GM12878 (cell line): ENCODE data around the gene LRSAM1. TPM values are rescaled to one million over a fixed set of nuclear protein-coding genes. Genes with fewer than 3 reads are reported as not detected.

Source experiments
- ATAC-seq: fragments of 200-7000 bp; cut with Tn5 transposase; 3 replicates; pipeline ENCODE4 v1.9.1; 2020; ENCODE audit warnings: mild to moderate bottlenecking, moderate library complexity
- BruUV-seq: library from RNA; stranded (reverse); fragments of 400-500 nt; replicated peaks from 2 replicates; lab custom pipeline; 2021; lab: Mats Ljungman, UMichigan
- CTCF ChIA-PET: fragments of 300-600 bp; sonication (Branson Sonifier 250); formaldehyde crosslinking; extraction: SDS; loops from one replicate; lab custom pipeline; 2021; ENCODE audit warnings: inconsistent platforms; lab: Yijun Ruan, JAX
- POLR2A ChIA-PET: fragments of 350-600 bp; formaldehyde crosslinking; extraction: SDS; loops from one replicate; lab custom pipeline; 2021; ENCODE audit warnings: inconsistent platforms; lab: Charles Lee
- RAD21 ChIA-PET: fragments of 300-600 bp; sonication (Branson Sonifier 250); formaldehyde crosslinking; loops from one replicate; lab custom pipeline; 2023; ENCODE audit warnings: antibody characterized with exemption; ENCODE audit not compliant: unreplicated experiment; lab: Charles Lee
- SMC1A ChIA-PET: fragments of 300-600 bp; sonication (Branson Sonifier 250); formaldehyde crosslinking; loops from one replicate; lab custom pipeline; 2023; ENCODE audit not compliant: unreplicated experiment, uncharacterized antibody; lab: Charles Lee
- DNase-seq: peaks from one replicate; pipeline ENCODE4 v3.0.0-alpha.2; 2011; ENCODE audit warnings: low read depth, low spot score
- FAIRE-seq: peaks from 3 replicates; lab custom pipeline; 2011; peaks lifted over from hg19 to GRCh38; lab: Jason Lieb, UNC
- H2AFZ ChIP-seq: 2 replicates; pipeline ENCODE4 v1.6.0; 2011; ENCODE audit warnings: low read depth, low read length, control low read depth; ENCODE audit not compliant: control insufficient read depth
- H3K27ac ChIP-seq: 2 replicates; pipeline ENCODE4 v1.5.1; 2011; ENCODE audit warnings: control low read depth; ENCODE audit not compliant: control insufficient read depth, insufficient read depth
- H3K27me3 ChIP-seq, 2 experiments: replicated peaks in 1 of 2; 2 replicates each; pipeline versions ENCODE4 v1.6.0 to v1.6.1; 2011; ENCODE audit warnings: low read length in 1 of 2; ENCODE audit not compliant: control insufficient read depth in 2 of 2, insufficient read depth in 2 of 2
- H3K36me3 ChIP-seq, 2 experiments: 2 replicates each; pipeline ENCODE4 v1.5.1; 2011; ENCODE audit warnings: low read length in 1 of 2; ENCODE audit not compliant: control insufficient read depth in 2 of 2, insufficient read depth in 2 of 2
- H3K4me1 ChIP-seq: 2 replicates; pipeline ENCODE4 v1.6.1; 2011; ENCODE audit warnings: mild to moderate bottlenecking, low read length, moderate library complexity, mixed read lengths; ENCODE audit not compliant: control insufficient read depth, insufficient read depth
- H3K4me2 ChIP-seq: 2 replicates; pipeline ENCODE4 v1.6.0; 2011; ENCODE audit warnings: control low read depth; ENCODE audit not compliant: control insufficient read depth, insufficient read depth
- H3K4me3 ChIP-seq: fragments of 200-600 bp; sonication (generic); 2 replicates; pipeline ENCODE4 v1.5.1; 2016
- H3K79me2 ChIP-seq: 2 replicates; pipeline ENCODE4 v1.6.0; 2011; ENCODE audit warnings: low read length; ENCODE audit not compliant: control insufficient read depth, insufficient read depth
- H3K9ac ChIP-seq: 2 replicates; pipeline ENCODE4 v1.8.0; 2011; ENCODE audit warnings: low read length, control low read depth, mixed read lengths; ENCODE audit not compliant: control insufficient read depth, insufficient read depth
- H3K9me3 ChIP-seq: replicated peaks from 3 replicates; pipeline ENCODE4 v1.5.1; 2011; ENCODE audit warnings: mild to moderate bottlenecking, low read length; ENCODE audit not compliant: control insufficient read depth, insufficient read depth
- H4K20me1 ChIP-seq: 2 replicates; pipeline ENCODE4 v1.6.0; 2011; ENCODE audit not compliant: control insufficient read depth, insufficient read depth
- BCL3 ChIP-seq: IDR thresholded peaks from 2 replicates; pipeline ENCODE4 v1.6.1; 2011; ENCODE audit warnings: borderline replicate concordance, low read depth, mild to moderate bottlenecking, moderate library complexity, low read length; ENCODE audit not compliant: insufficient read depth, poor library complexity, severe bottlenecking
- CHD2 ChIP-seq: IDR thresholded peaks from 2 replicates; pipeline ENCODE4 v1.6.1; 2011; ENCODE audit warnings: low read depth, low read length, improper control_type of control experiment, borderline replicate concordance
- LARP7 ChIP-seq: fragments of 450-650 bp; IDR thresholded peaks from 2 replicates; pipeline ENCODE4 v1.6.1; 2017; ENCODE audit warnings: mild to moderate bottlenecking
- PAX8 ChIP-seq: fragments of 450-650 bp; IDR thresholded peaks from 2 replicates; pipeline ENCODE4 v1.6.1; 2017; ENCODE audit warnings: mild to moderate bottlenecking, moderate library complexity
- POU2F2 ChIP-seq: IDR thresholded peaks from 3 replicates; pipeline ENCODE4 v1.6.1; 2011; ENCODE audit warnings: low read depth, mild to moderate bottlenecking, low read length, borderline replicate concordance
- RBBP5 ChIP-seq: fragments of 200-600 bp; sonication (generic); conservative IDR thresholded peaks from 2 replicates; pipeline ENCODE4 v1.6.1; 2016
- RCOR1 ChIP-seq: conservative IDR thresholded peaks from 2 replicates; pipeline ENCODE4 v1.6.1; 2012; ENCODE audit warnings: low read depth, low read length, improper control_type of control experiment
- RELA ChIP-seq: fragments of 450-650 bp; IDR thresholded peaks from 2 replicates; pipeline ENCODE4 v1.8.0; 2014; ENCODE audit warnings: borderline replicate concordance; ENCODE audit not compliant: partially characterized antibody
- RELB ChIP-seq: fragments of 450-650 bp; IDR thresholded peaks from 2 replicates; pipeline ENCODE4 v1.6.1; 2017; ENCODE audit warnings: low read depth, mild to moderate bottlenecking, moderate library complexity
- SMARCA5 ChIP-seq: fragments of 450-650 bp; IDR thresholded peaks from 2 replicates; pipeline ENCODE4 v1.6.1; 2017; ENCODE audit warnings: mild to moderate bottlenecking
- TCF3 ChIP-seq: IDR thresholded peaks from 2 replicates; pipeline ENCODE4 v1.6.1; 2012; ENCODE audit warnings: low read depth, mild to moderate bottlenecking, low read length, borderline replicate concordance; ENCODE audit not compliant: insufficient read depth
- ZBTB11 ChIP-seq: fragments of 450-650 bp; formaldehyde crosslinking; IDR thresholded peaks from 2 replicates; pipeline ENCODE4 v1.5.0; 2022; ENCODE audit warnings: mild to moderate bottlenecking, missing genetic modification characterization
- ZNF274 ChIP-seq: IDR thresholded peaks from one replicate; pipeline ENCODE4 v1.8.0; 2011; ENCODE audit not compliant: insufficient read length, insufficient read depth
- ZNF687 ChIP-seq: fragments of 450-650 bp; IDR thresholded peaks from 2 replicates; pipeline ENCODE4 v1.6.1; 2017; ENCODE audit warnings: mild to moderate bottlenecking, moderate library complexity
- WGBS: methylation state at CpG from one replicate; pipeline ENCODE4 v1.1.6; 2016; ENCODE audit warnings: low lambda C conversion rate; ENCODE audit not compliant: insufficient replicate concordance, insufficient coverage; ENCODE audit errors: missing lambda C conversion rate; 5-methylcytosine and 5-hydroxymethylcytosine counted together
- in situ Hi-C: fragments of 300-500 bp; cut with MboI; formaldehyde crosslinking; loops from 9 replicates; pipeline ENCODE4 v1.14.3; 2018; ENCODE audit warnings: mixed read lengths
- intact Hi-C: fragments of 100-400 bp; cut with micrococcal nuclease; formaldehyde crosslinking; loops from one replicate; pipeline ENCODE4 v1.14.2; 2022; ENCODE audit not compliant: unreplicated experiment
- polyA plus RNA-seq, 11 experiments: library from polyadenylated mRNA; depleted of rRNA in 4 of 11; unstranded in 6 of 11; stranded (reverse) in 5 of 11; fragments of >200 nt; fragmentation: Nextera tagmentation in 4 of 11; fragmentation: Illumina TruSeq in 1 of 11; extraction: Ambion mirVana in 4 of 11; extraction: Trizol in 1 of 11; gene quantifications; 1 replicate in 1 of 11; 2 replicates in 10 of 11; pipeline versions ENCODE4 v1.2.1 to v1.2.3, GENCODE V29; 2011 to 2016; ENCODE audit warnings: inconsistent platforms in 2 of 11, missing spikeins in 2 of 11, low read depth in 1 of 11
- total RNA-seq, 4 experiments: library from RNA; depleted of rRNA in 3 of 4; stranded (reverse); fragments of >200 nt in 3 of 4; fragmentation: Illumina TruSeq in 1 of 4; extraction: Trizol in 1 of 4; gene quantifications; 2 replicates each; pipeline versions ENCODE4 v1.2.1 to v1.2.3, GENCODE V29; 2013 to 2021

Gene LRSAM1
- total and polyA plus RNA-seq, 10 of the 15 experiments (the other 5 are each of a cell fraction or from before 2014, with no cell fraction given): 0.14 to 23.4 (median 11.7) TPM

GRCh38 chr9:127482662-127483061 lies 31.4 kb downstream of the LRSAM1 start:
- no peak overlapping the region for H3K4me2 ChIP-seq
- H3K4me1 ChIP-seq: no peaks in the 10 kb centered on the region
- H3K9me3 ChIP-seq: no peaks in the 10 kb centered on the region
- H3K27me3 ChIP-seq: no peaks in the 10 kb centered on the region
- BruUV-seq: no TSS peak
- FAIRE-seq (no peak), ATAC-seq (no peak), DNase-seq (no peak)
- H3K4me3 ChIP-seq: no peak overlapping the region
- no peaks in the 10 kb centered on the region for H4K20me1 ChIP-seq
- CTCF ChIA-PET: no interaction called here
- SMC1A ChIA-PET: no interaction called here
- no peaks in the 10 kb centered on the region for H3K79me2 ChIP-seq
- intact Hi-C loops (no loop called here), in situ Hi-C loops (no loop called here)
- POLR2A ChIA-PET: no interaction called here
- H3K27ac ChIP-seq: no peak overlapping the region
- H3K9ac ChIP-seq: no peak overlapping the region
- peaks cover 5 to 14% of the 10 kb centered on the region in 2 experiments for H3K36me3 ChIP-seq
- RAD21 ChIA-PET: interaction anchor here (0.7 kb wide), 1 partner anchor 163 kb away, joined by 4 read pairs; no protein-coding TSS in a partner anchor
- WGBS: 98% methylated on average over 9 of the region's 9 CpGs
- no peak overlapping the region for H2AFZ ChIP-seq
- TF ChIP-seq ZNF687: no peak
- no peak for TF ChIP-seq ZBTB11 (CRISPR knock-in tag)
- no peak for TF ChIP-seq BCL3
- TF ChIP-seq PAX8: no peak
- TF ChIP-seq LARP7: no peak
- no peak for TF ChIP-seq RCOR1
- no peak for TF ChIP-seq ZNF274
- no peak for TF ChIP-seq SMARCA5
- TF ChIP-seq POU2F2: no peak
- no peak for TF ChIP-seq RBBP5
- no peak for TF ChIP-seq TCF3
- TF ChIP-seq CHD2: no peak
- no peak for TF ChIP-seq RELB
- no peak for TF ChIP-seq RELA
